Panc1 (cell line): ENCODE data around the gene TSHZ2. TPM values are rescaled to one million over a fixed set of nuclear protein-coding genes. Genes with fewer than 3 reads are reported as not detected.

Experiments
- ATAC-seq: fragments of 200-7000 bp; cut with Tn5 transposase; 2 replicates; pipeline ENCODE4 v1.9.1; 2020; ENCODE audit warnings: mild to moderate bottlenecking, moderate library complexity
- BruUV-seq: library from RNA; stranded (reverse); fragments of 400-500 nt; replicated peaks from 2 replicates; lab custom pipeline; 2021; lab: Mats Ljungman, UMichigan
- CTCF ChIA-PET: fragments of 300-600 bp; sonication (Branson Sonifier 250); formaldehyde crosslinking; loops from one replicate; lab custom pipeline; 2022; ENCODE audit warnings: antibody characterized with exemption; lab: Charles Lee
- POLR2A ChIA-PET: fragments of 300-600 bp; sonication (Branson Sonifier 250); formaldehyde crosslinking; loops from one replicate; lab custom pipeline; 2022; ENCODE audit warnings: antibody characterized with exemption; lab: Charles Lee
- DNase-seq: peaks from one replicate; pipeline ENCODE4 v3.0.0-alpha.2; 2010; ENCODE audit warnings: low read depth, low spot score
- H3K27ac ChIP-seq: 2 replicates; pipeline ENCODE4 v1.5.1; 2011; ENCODE audit warnings: mild to moderate bottlenecking, low read length, inconsistent platforms
- H3K27me3 ChIP-seq: fragments of 200-500 bp; sonication (Bioruptor generic); 2 replicates; pipeline ENCODE4 v1.6.0; 2014; ENCODE audit warnings: low read length, inconsistent platforms; ENCODE audit not compliant: control insufficient read depth, insufficient read depth
- H3K36me3 ChIP-seq: fragments of 200-500 bp; sonication (Bioruptor generic); 2 replicates; pipeline ENCODE4 v1.5.1; 2014; ENCODE audit warnings: inconsistent platforms, mild to moderate bottlenecking, low read length, moderate library complexity; ENCODE audit not compliant: control insufficient read depth, insufficient read depth
- H3K4me1 ChIP-seq: 2 replicates; pipeline ENCODE4 v1.5.1; 2011; ENCODE audit warnings: inconsistent platforms, mild to moderate bottlenecking, low read length, moderate library complexity; ENCODE audit not compliant: control insufficient read depth, insufficient read depth
- H3K4me3 ChIP-seq, 2 experiments: 2 replicates each; pipeline ENCODE4 v1.5.1; 2011 to 2012; ENCODE audit warnings: low read depth in 2 of 2, low read length in 2 of 2, mild to moderate bottlenecking in 2 of 2, inconsistent platforms in 1 of 2, moderate library complexity in 1 of 2
- H3K9me3 ChIP-seq: fragments of 200-500 bp; sonication (Bioruptor generic); 2 replicates; pipeline ENCODE4 v1.5.1; 2014; ENCODE audit warnings: low read depth, mild to moderate bottlenecking, inconsistent platforms, low read length, moderate library complexity; ENCODE audit not compliant: control insufficient read depth, insufficient read depth
- POLR2AphosphoS5 ChIP-seq: IDR thresholded peaks from 2 replicates; pipeline ENCODE4 v1.6.1; 2012; ENCODE audit warnings: mild to moderate bottlenecking, low read depth, low read length, moderate library complexity
- SIN3A ChIP-seq: IDR thresholded peaks from 2 replicates; pipeline ENCODE4 v1.6.1; 2012; ENCODE audit warnings: low read depth, mild to moderate bottlenecking, low read length, moderate library complexity, borderline replicate concordance; ENCODE audit not compliant: insufficient read depth
- TCF7L2 ChIP-seq: IDR thresholded peaks from 2 replicates; pipeline ENCODE4 v1.6.1; 2011; ENCODE audit warnings: mild to moderate bottlenecking, low read depth, low read length, inconsistent platforms
- in situ Hi-C: cut with HindIII; loops from 2 replicates; pipeline ENCODE4 v1.10.0; 2016; ENCODE audit warnings: low sequenced_read_pairs, low pct_unique_long_range_greater_than_20kb
- intact Hi-C: fragments of 100-400 bp; cut with micrococcal nuclease; formaldehyde crosslinking; loops from one replicate; pipeline ENCODE4 v1.10.0; 2022; ENCODE audit not compliant: unreplicated experiment
- total RNA-seq: library from RNA; stranded (reverse); gene quantifications from one replicate; pipeline ENCODE4 v1.2.1, GENCODE V29; 2021; ENCODE audit not compliant: unreplicated experiment
- TF ChIP-seq, protein P1 (sequence below), 2 experiments: IDR thresholded peaks; 2 replicates each; pipeline ENCODE4 v1.6.1; 2011 to 2012; ENCODE audit warnings: low read depth in 2 of 2, control low read depth in 1 of 2, low read length in 1 of 2, mild to moderate bottlenecking in 1 of 2, moderate library complexity in 1 of 2; ENCODE audit not compliant: insufficient read depth in 1 of 2
- TF ChIP-seq, protein P2 (sequence below): fragments of 450-650 bp; IDR thresholded peaks from 2 replicates; pipeline ENCODE4 v1.5.1; 2017; ENCODE audit warnings: mild to moderate bottlenecking

The TSHZ2 gene
- total RNA-seq, 1 experiment from 2014 or later, result 0.36 TPM

DNA sequence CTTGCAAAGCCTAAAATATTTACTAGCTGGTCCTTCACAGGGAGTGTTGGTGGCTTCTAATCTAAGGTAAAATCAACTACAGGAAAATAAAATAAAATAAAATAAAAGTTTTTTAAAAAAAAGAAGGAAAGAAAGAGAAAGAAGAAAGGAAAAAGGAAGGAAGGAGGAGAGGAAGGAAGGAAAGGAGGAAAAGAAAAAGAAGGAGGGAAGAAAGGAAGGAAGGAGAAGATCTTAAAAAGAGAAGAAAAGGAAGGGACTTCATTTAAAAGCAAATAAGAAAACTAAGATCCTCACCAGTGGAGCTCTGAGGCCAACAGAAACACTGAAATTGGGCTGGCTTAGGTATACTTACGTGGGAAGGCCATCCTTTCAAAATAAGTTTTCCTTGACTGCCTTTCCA lies 178.4 kb downstream of the TSHZ2 start:
- H3K27ac ChIP-seq, result no peak overlapping the region
- TF ChIP-seq, protein P1, sequence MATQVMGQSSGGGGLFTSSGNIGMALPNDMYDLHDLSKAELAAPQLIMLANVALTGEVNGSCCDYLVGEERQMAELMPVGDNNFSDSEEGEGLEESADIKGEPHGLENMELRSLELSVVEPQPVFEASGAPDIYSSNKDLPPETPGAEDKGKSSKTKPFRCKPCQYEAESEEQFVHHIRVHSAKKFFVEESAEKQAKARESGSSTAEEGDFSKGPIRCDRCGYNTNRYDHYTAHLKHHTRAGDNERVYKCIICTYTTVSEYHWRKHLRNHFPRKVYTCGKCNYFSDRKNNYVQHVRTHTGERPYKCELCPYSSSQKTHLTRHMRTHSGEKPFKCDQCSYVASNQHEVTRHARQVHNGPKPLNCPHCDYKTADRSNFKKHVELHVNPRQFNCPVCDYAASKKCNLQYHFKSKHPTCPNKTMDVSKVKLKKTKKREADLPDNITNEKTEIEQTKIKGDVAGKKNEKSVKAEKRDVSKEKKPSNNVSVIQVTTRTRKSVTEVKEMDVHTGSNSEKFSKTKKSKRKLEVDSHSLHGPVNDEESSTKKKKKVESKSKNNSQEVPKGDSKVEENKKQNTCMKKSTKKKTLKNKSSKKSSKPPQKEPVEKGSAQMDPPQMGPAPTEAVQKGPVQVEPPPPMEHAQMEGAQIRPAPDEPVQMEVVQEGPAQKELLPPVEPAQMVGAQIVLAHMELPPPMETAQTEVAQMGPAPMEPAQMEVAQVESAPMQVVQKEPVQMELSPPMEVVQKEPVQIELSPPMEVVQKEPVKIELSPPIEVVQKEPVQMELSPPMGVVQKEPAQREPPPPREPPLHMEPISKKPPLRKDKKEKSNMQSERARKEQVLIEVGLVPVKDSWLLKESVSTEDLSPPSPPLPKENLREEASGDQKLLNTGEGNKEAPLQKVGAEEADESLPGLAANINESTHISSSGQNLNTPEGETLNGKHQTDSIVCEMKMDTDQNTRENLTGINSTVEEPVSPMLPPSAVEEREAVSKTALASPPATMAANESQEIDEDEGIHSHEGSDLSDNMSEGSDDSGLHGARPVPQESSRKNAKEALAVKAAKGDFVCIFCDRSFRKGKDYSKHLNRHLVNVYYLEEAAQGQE (IDR thresholded peaks at IDR 0.05; ENCODE audit: insufficient read depth in 1 of 2, low read depth in 2 of 2, low read length in 1 of 2), result no peak
- TF ChIP-seq, protein P2, sequence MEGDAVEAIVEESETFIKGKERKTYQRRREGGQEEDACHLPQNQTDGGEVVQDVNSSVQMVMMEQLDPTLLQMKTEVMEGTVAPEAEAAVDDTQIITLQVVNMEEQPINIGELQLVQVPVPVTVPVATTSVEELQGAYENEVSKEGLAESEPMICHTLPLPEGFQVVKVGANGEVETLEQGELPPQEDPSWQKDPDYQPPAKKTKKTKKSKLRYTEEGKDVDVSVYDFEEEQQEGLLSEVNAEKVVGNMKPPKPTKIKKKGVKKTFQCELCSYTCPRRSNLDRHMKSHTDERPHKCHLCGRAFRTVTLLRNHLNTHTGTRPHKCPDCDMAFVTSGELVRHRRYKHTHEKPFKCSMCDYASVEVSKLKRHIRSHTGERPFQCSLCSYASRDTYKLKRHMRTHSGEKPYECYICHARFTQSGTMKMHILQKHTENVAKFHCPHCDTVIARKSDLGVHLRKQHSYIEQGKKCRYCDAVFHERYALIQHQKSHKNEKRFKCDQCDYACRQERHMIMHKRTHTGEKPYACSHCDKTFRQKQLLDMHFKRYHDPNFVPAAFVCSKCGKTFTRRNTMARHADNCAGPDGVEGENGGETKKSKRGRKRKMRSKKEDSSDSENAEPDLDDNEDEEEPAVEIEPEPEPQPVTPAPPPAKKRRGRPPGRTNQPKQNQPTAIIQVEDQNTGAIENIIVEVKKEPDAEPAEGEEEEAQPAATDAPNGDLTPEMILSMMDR, result no peak
- no peak for TF ChIP-seq SIN3A
- no peak for TF ChIP-seq TCF7L2
- TF ChIP-seq POLR2AphosphoS5, result no peak
- no peaks in the 10 kb centered on the region for H3K4me1 ChIP-seq
- H3K4me3 ChIP-seq, result no peak overlapping the region
- no peaks in the 10 kb centered on the region for H3K9me3 ChIP-seq
- ChIA-PET CTCF (no interaction called here), POLR2A (no interaction called here)
- in situ Hi-C loops (no loop called here), intact Hi-C loops (no loop called here)
- ATAC-seq (no peak), DNase-seq (no peak)
- BruUV-seq, result no TSS peak
- H3K27me3 ChIP-seq, result no peaks in the 10 kb centered on the region; the same call in 1 of the 2 replicates
- H3K36me3 ChIP-seq, result no peaks in the 10 kb centered on the region

DNA sequence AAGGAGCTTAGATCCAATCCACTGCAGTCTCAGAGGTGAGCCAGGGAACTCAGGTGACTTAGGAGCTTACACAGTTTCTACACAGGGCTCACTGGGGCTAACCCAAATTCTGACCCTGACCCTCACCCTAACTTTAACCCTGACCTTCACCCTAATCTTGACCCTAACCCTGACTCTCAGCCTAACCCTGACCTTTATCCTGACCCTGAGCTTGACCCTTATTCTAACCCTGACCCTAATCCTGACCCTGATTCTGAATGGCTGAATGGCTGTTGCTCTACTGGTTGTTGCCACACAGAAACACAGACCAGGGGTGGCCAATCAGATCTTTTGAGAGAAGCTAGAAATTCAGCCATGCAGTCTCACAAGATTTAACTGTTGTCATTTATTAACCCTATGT lies 180.1 kb downstream of the TSHZ2 start:
- Histone ChIP-seq H3K4me1 (no peaks in the 10 kb centered on the region), H3K27me3 (no peaks in the 10 kb centered on the region; the same call in 1 of the 2 replicates), H3K9me3 (no peaks in the 10 kb centered on the region), H3K27ac (no peak overlapping the region), H3K4me3 (no peak overlapping the region), H3K36me3 (no peaks in the 10 kb centered on the region)
- ATAC-seq (no peak), DNase-seq (no peak)
- in situ Hi-C loops, result no loop called here
- intact Hi-C loops, result no loop called here
- BruUV-seq, result no TSS peak
- TF ChIP-seq TCF7L2, result no peak
- TF ChIP-seq SIN3A, result no peak
- TF ChIP-seq, protein P1 (IDR thresholded peaks at IDR 0.05; ENCODE audit: insufficient read depth in 1 of 2, low read depth in 2 of 2, low read length in 1 of 2), result no peak
- TF ChIP-seq, protein P2, result no peak
- no peak for TF ChIP-seq POLR2AphosphoS5
- ChIA-PET POLR2A (no interaction called here), CTCF (no interaction called here)
